Mononuclear cell (primary cell): ENCODE results near the gene TASL. TPM values are rescaled to one million over a fixed set of nuclear protein-coding genes. Genes with fewer than 3 reads are reported as not detected.
"Not testable (repeated sequence)": the region's sequence is repeated elsewhere in the genome, so short reads cannot be mapped to it uniquely, and the experiment has no call there.

Experiments
- H3K27me3 ChIP-seq: 2 replicates; pipeline ENCODE4 v1.6.0; 2011; ENCODE audit warnings: low read length, control low read depth; ENCODE audit not compliant: insufficient read depth
- H3K4me1 ChIP-seq: 2 replicates; pipeline ENCODE4 v1.5.1; 2011; ENCODE audit warnings: mild to moderate bottlenecking, low read length, control low read depth; ENCODE audit not compliant: insufficient read depth
- H3K4me3 ChIP-seq: 2 replicates; pipeline ENCODE4 v1.5.1; 2011; ENCODE audit warnings: mild to moderate bottlenecking, low read length, moderate library complexity
- H3K9me3 ChIP-seq: 2 replicates; pipeline ENCODE4 v1.5.1; 2011; ENCODE audit warnings: low read depth, mild to moderate bottlenecking, control low read depth, low read length
- total RNA-seq: library from RNA; depleted of rRNA; stranded (reverse); fragments of >200 nt; gene quantifications from one replicate; pipeline ENCODE4 v1.2.3, GENCODE V29; 2012

TASL gene
- 16.9 TPM for total RNA-seq

GRCh38 chrX:30577362-30577991, at the start of gene TASL:
Gene TASL (minus strand): TSS chrX:30577766. CDS start chrX:30560355, 17,411 bp downstream.
- Histone ChIP-seq H3K9me3 (no peaks in the 10 kb centered on the region), H3K4me1 (peaks cover 20% of the 10 kb centered on the region), H3K27me3 (no peaks in the 10 kb centered on the region), H3K4me3 (peak within 1 kb of the TSS; percentile 62)

GRCh38 chrX:30626402-30626801, 48.8 kb upstream of the TASL start:
- Histone ChIP-seq H3K4me1 (peaks cover 15% of the 10 kb centered on the region), H3K4me3 (no peak overlapping the region), H3K9me3 (no peaks in the 10 kb centered on the region), H3K27me3 (no peaks in the 10 kb centered on the region)

GRCh38 chrX:30622361-30622760, 44.8 kb upstream of the TASL start:
- Histone ChIP-seq H3K4me3 (no peak overlapping the region), H3K27me3 (no peaks in the 10 kb centered on the region), H3K4me1 (peaks cover 19% of the 10 kb centered on the region), H3K9me3 (no peaks in the 10 kb centered on the region)

GRCh38 chrX:30620980-30621618, 43.5 kb upstream of the TASL start:
- no peaks in the 10 kb centered on the region for H3K9me3 ChIP-seq

GRCh38 chrX:30620125-30620524, 42.6 kb upstream of the TASL start:
- H3K27me3 ChIP-seq, result no peaks in the 10 kb centered on the region
- no peaks in the 10 kb centered on the region for H3K9me3 ChIP-seq
- H3K4me3 ChIP-seq, result no peak overlapping the region
- peaks cover 16% of the 10 kb centered on the region for H3K4me1 ChIP-seq

More at GRCh38 chrX:30620980-30621618, 43.5 kb upstream of the TASL start:
- Histone ChIP-seq H3K27me3 (no peaks in the 10 kb centered on the region), H3K4me1 (peaks cover 16% of the 10 kb centered on the region), H3K4me3 (no peak overlapping the region)

GRCh38 chrX:30618160-30618765, 40.7 kb upstream of the TASL start:
- Histone ChIP-seq H3K27me3 (no peaks in the 10 kb centered on the region), H3K4me1 (peaks cover 21% of the 10 kb centered on the region), H3K9me3 (no peaks in the 10 kb centered on the region), H3K4me3 (no peak overlapping the region)

- Histone ChIP-seq H3K9me3 (no peaks in the 10 kb centered on the region), H3K27me3 (no peaks in the 10 kb centered on the region), H3K4me3 (no peak overlapping the region), H3K4me1 (peaks cover 14% of the 10 kb centered on the region)
Measured at GRCh38 chrX:30615229-30615628, 37.7 kb upstream of the TASL start.

- Histone ChIP-seq H3K27me3 (no peaks in the 10 kb centered on the region), H3K4me3 (no peak overlapping the region), H3K9me3 (no peaks in the 10 kb centered on the region), H3K4me1 (peaks cover 5% of the 10 kb centered on the region)
Measured at GRCh38 chrX:30613721-30614120, 36.2 kb upstream of the TASL start.

- peak overlapping the region; percentile 12 for H3K4me3 ChIP-seq
- H3K9me3 ChIP-seq, result no peaks in the 10 kb centered on the region
- H3K27me3 ChIP-seq, result no peaks in the 10 kb centered on the region
- H3K4me1 ChIP-seq, result peaks cover 5% of the 10 kb centered on the region
Measured at GRCh38 chrX:30612250-30612655, 34.7 kb upstream of the TASL start.

GRCh38 chrX:30610026-30610425, 32.5 kb upstream of the TASL start:
- Histone ChIP-seq H3K4me3 (no peak overlapping the region), H3K9me3 (no peaks in the 10 kb centered on the region), H3K27me3 (no peaks in the 10 kb centered on the region), H3K4me1 (peaks cover 5% of the 10 kb centered on the region)

- no peaks in the 10 kb centered on the region for H3K9me3 ChIP-seq
- no peak overlapping the region for H3K4me3 ChIP-seq
- no peaks in the 10 kb centered on the region for H3K27me3 ChIP-seq
- H3K4me1 ChIP-seq, result no peaks in the 10 kb centered on the region
Measured at GRCh38 chrX:30607155-30607554, 29.6 kb upstream of the TASL start.

GRCh38 chrX:30600269-30601176, 23.0 kb upstream of the TASL start:
- not testable (repeated sequence) for H3K4me3 ChIP-seq, H3K9me3 ChIP-seq, H3K27me3 ChIP-seq
- H3K4me1 ChIP-seq, result peaks cover 27% of the 10 kb centered on the region

- Histone ChIP-seq H3K4me1 (peaks cover 50% of the 10 kb centered on the region), H3K9me3 (no peaks in the 10 kb centered on the region), H3K4me3 (no peak overlapping the region), H3K27me3 (no peaks in the 10 kb centered on the region)
Measured at GRCh38 chrX:30597216-30598012, 19.8 kb upstream of the TASL start.

GRCh38 chrX:30593440-30594200, 16.1 kb upstream of the TASL start:
- no peaks in the 10 kb centered on the region for H3K9me3 ChIP-seq
- H3K4me1 ChIP-seq, result peaks cover 76% of the 10 kb centered on the region
- no peak overlapping the region for H3K4me3 ChIP-seq
- no peaks in the 10 kb centered on the region for H3K27me3 ChIP-seq
